DND-41 (cell line): ENCODE measurements around the gene MESD.

Experiments
- EZH2 ChIP-seq: IDR thresholded peaks from 3 replicates; pipeline ENCODE4 v1.6.1; 2012; ENCODE audit warnings: borderline replicate concordance, low read depth, mild to moderate bottlenecking, moderate library complexity, low read length, inconsistent platforms; ENCODE audit not compliant: severe bottlenecking
- TF ChIP-seq, protein P1 (sequence below): IDR thresholded peaks from 2 replicates; pipeline ENCODE4 v1.5.1; 2012; ENCODE audit warnings: borderline replicate concordance, low read length, moderate library complexity, mild to moderate bottlenecking; ENCODE audit not compliant: poor library complexity, severe bottlenecking; ENCODE audit errors: extremely low read depth

DNA sequence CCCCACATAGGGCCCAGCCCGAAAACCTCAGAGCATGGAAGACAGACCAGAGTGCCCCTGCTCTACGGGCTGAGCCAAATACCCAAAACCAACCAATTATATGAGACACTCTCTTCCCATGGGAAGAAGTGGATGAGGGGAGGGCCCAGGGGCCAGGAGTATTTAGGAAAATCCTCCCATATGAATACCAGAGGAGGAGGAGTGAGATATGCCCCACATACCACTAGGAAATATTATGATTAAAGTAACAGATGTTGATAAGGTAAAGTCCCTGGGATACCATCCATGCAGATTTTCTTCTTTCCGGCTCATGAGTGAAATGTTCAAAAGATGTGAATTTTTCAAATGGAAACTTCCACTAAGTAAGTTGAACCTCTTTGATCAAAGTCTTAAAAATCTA, 50.4 kb downstream of the MESD start:
- TF ChIP-seq, protein P1, sequence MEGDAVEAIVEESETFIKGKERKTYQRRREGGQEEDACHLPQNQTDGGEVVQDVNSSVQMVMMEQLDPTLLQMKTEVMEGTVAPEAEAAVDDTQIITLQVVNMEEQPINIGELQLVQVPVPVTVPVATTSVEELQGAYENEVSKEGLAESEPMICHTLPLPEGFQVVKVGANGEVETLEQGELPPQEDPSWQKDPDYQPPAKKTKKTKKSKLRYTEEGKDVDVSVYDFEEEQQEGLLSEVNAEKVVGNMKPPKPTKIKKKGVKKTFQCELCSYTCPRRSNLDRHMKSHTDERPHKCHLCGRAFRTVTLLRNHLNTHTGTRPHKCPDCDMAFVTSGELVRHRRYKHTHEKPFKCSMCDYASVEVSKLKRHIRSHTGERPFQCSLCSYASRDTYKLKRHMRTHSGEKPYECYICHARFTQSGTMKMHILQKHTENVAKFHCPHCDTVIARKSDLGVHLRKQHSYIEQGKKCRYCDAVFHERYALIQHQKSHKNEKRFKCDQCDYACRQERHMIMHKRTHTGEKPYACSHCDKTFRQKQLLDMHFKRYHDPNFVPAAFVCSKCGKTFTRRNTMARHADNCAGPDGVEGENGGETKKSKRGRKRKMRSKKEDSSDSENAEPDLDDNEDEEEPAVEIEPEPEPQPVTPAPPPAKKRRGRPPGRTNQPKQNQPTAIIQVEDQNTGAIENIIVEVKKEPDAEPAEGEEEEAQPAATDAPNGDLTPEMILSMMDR = no peak
- no peak for TF ChIP-seq EZH2
